ENCODE data around the gene KRTAP10-6. TPM values are rescaled to one million over a fixed set of nuclear protein-coding genes. Genes with fewer than 3 reads are reported as not detected.

The KRTAP10-6 gene
- polyA plus RNA-seq, 1 of the 3 experiments (the other 2 are of a cell fraction): not detected

- Histone ChIP-seq H3K4me3 (ENCODE audit: low read depth in 2 of 2, low read length in 1 of 2) (no peak overlapping the region), H3K9me2 (no peaks in the 10 kb centered on the region), H4K20me1 (ENCODE audit: insufficient read depth) (no peaks in the 10 kb centered on the region), H3K36me3 (replicated peaks in 1 of 2; ENCODE audit: control insufficient read depth in 1 of 2, insufficient read depth in 2 of 2, low read length in 1 of 2) (no peaks in the 10 kb centered on the region), H2AFZ (ENCODE audit: low read depth) (no peak overlapping the region), H3K9ac (no peak overlapping the region), H3K4me2 (no peak overlapping the region), H3F3A (replicated peaks; ENCODE audit: insufficient read depth) (no peaks in the 10 kb centered on the region), H3K79me2 (ENCODE audit: insufficient read depth) (no peaks in the 10 kb centered on the region), H3K27ac (ENCODE audit: low read depth in 2 of 2, low read length in 1 of 2) (no peak overlapping the region), H3K4me1 (ENCODE audit: control insufficient read depth in 1 of 2, insufficient read depth in 2 of 2, low read depth in 1 of 2, low read length in 1 of 2) (no peaks in the 10 kb centered on the region; a peak in 1 of 4 replicates), H3K27me3 (ENCODE audit: insufficient read depth) (peaks cover 10% of the 10 kb centered on the region; the same call in 1 of the 2 replicates), H3K9me3 (no peaks in the 10 kb centered on the region)
- CTCF ChIA-PET: no interaction called here
- WGBS (ENCODE audit: low lambda C conversion rate): 7% methylated on average over 9 of the region's 17 CpGs
- DNase-seq: no peak
- no peak for TF ChIP-seq MAX (IDR thresholded peaks at IDR 0.05; ENCODE audit: low read depth)
- no peak for TF ChIP-seq ELF1 (IDR thresholded peaks at IDR 0.05)
- TF ChIP-seq TCF12 (IDR thresholded peaks at IDR 0.05): no peak
- TF ChIP-seq FOXJ3 (CRISPR knock-in tag; IDR thresholded peaks at IDR 0.05): no peak
- TF ChIP-seq REST (IDR thresholded peaks at IDR 0.05; ENCODE audit: low read depth, low read length): no peak
- TF ChIP-seq YY1 (IDR thresholded peaks at IDR 0.05; ENCODE audit: low read depth): no peak
- no peak for TF ChIP-seq RAD21 (IDR thresholded peaks at IDR 0.05; ENCODE audit: low read length)
- TF ChIP-seq RFX5 (IDR thresholded peaks at IDR 0.05; ENCODE audit: low read length): no peak
- no peak for TF ChIP-seq EZH2phosphoT487 (IDR thresholded peaks at IDR 0.05; ENCODE audit: borderline replicate concordance, low read depth)
- no peak for TF ChIP-seq NFIC (IDR thresholded peaks at IDR 0.05; ENCODE audit: borderline replicate concordance)
- TF ChIP-seq JUND (IDR thresholded peaks at IDR 0.05): no peak
- TF ChIP-seq USF2 (IDR thresholded peaks at IDR 0.05; ENCODE audit: borderline replicate concordance, low read depth, low read length): no peak
- TF ChIP-seq FOXM1 (IDR thresholded peaks at IDR 0.05; ENCODE audit: low read depth): no peak
- no peak for TF ChIP-seq NRF1 (IDR thresholded peaks at IDR 0.05; ENCODE audit: low read depth, low read length)
- no peak for TF ChIP-seq MEF2A (IDR thresholded peaks at IDR 0.05; ENCODE audit: borderline replicate concordance, low read depth)
- no peak for TF ChIP-seq ZBTB33 (IDR thresholded peaks at IDR 0.05; ENCODE audit: borderline replicate concordance, low read depth)
- TF ChIP-seq IRF3 (IDR thresholded peaks at IDR 0.05; ENCODE audit: low read depth, low read length): no peak
- TF ChIP-seq CTCF (IDR thresholded peaks at IDR 0.05): no peak
- no peak for TF ChIP-seq POLR2AphosphoS5 (IDR thresholded peaks at IDR 0.05; ENCODE audit: low read depth, low read length)
- TF ChIP-seq TAF1 (IDR thresholded peaks at IDR 0.05; ENCODE audit: borderline replicate concordance, low read depth, low read length): no peak
- POLR2A ChIA-PET: no interaction called here
Observed at GRCh38 chr21:44603109-44603875, 11.0 kb upstream of the KRTAP10-6 start.
